Activated T-helper 2 cell treated with anti-CD3 and anti-CD28 coated beads, Interferon-gamma antibody, Interleukin-2, Interleukin-4, amounts not matched to agents 10 μg/mL and 5 μg/mL and 100 μg/mL, durations not matched to agents 14 hours and 24 hours and 36 hours (primary cell): ENCODE measurements around the gene KCNJ12. TPM values are rescaled to one million over a fixed set of nuclear protein-coding genes. Genes with fewer than 3 reads are reported as not detected.
"Not testable (repeated sequence)": the region's sequence is repeated elsewhere in the genome, so short reads cannot be mapped to it uniquely, and the experiment has no call there.

Source experiments
- DNase-seq: peaks from one replicate; pipeline ENCODE4 v3.0.0; 2021; ENCODE audit warnings: low spot score
- H3K27ac Mint-ChIP-seq: one replicate; pipeline ENCODE4 v1.8.0; 2021; ENCODE audit warnings: mixed read lengths
- H3K27me3 Mint-ChIP-seq: one replicate; pipeline ENCODE4 v1.8.0; 2021; ENCODE audit warnings: low read depth, mixed read lengths
- H3K36me3 Mint-ChIP-seq: one replicate; pipeline ENCODE4 v1.8.0; 2021; ENCODE audit warnings: low read depth, mixed read lengths
- H3K4me1 Mint-ChIP-seq: one replicate; pipeline ENCODE4 v1.8.0; 2021; ENCODE audit warnings: low read depth, mixed read lengths
- H3K4me3 Mint-ChIP-seq: one replicate; pipeline ENCODE4 v1.8.0; 2021; ENCODE audit warnings: low read depth, mild to moderate bottlenecking, moderate library complexity, mixed read lengths
- H3K9me3 Mint-ChIP-seq: one replicate; pipeline ENCODE4 v1.8.0; 2021; ENCODE audit warnings: mixed read lengths
- intact Hi-C: fragments of 100-400 bp; cut with micrococcal nuclease; formaldehyde crosslinking; loops from one replicate; pipeline ENCODE4 v1.15.1; 2023
- total RNA-seq: library from RNA; stranded (reverse); gene quantifications from 2 replicates; pipeline ENCODE4 v1.2.3, GENCODE V29; 2022

Gene KCNJ12
- total RNA-seq, 1 donor from 2014 or later: not detected

- H3K27me3 Mint-ChIP-seq, H3K27ac Mint-ChIP-seq, H3K4me1 Mint-ChIP-seq, H3K36me3 Mint-ChIP-seq, DNase-seq, H3K4me3 Mint-ChIP-seq, intact Hi-C loops, H3K9me3 Mint-ChIP-seq: not testable (repeated sequence)
Measured at GRCh38 chr17:21402166-21402571, 26.0 kb downstream of the KCNJ12 start.

DNA sequence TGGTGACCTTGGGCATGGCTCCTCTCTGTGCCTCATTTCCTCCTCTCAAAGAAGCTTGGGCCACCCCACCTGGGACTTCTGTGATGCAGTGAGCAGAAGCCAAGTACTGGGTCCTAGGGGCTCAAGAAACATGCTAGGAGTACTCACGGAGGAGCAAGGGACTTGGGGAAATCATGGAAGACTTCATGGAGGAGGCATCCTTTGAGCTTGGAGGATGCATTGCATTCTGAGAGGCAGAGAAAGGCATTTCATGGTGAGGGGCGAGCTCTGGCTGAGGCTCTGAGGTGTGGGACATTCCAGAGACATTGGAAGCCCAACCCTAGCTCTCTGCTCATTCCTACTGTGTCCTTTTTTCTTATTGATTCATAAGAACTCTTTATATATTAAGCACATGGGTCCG, 26.8 kb downstream of the KCNJ12 start:
- H3K9me3 Mint-ChIP-seq, H3K27ac Mint-ChIP-seq, DNase-seq, H3K27me3 Mint-ChIP-seq, H3K4me3 Mint-ChIP-seq, H3K4me1 Mint-ChIP-seq, intact Hi-C loops, H3K36me3 Mint-ChIP-seq: not testable (repeated sequence)

DNA sequence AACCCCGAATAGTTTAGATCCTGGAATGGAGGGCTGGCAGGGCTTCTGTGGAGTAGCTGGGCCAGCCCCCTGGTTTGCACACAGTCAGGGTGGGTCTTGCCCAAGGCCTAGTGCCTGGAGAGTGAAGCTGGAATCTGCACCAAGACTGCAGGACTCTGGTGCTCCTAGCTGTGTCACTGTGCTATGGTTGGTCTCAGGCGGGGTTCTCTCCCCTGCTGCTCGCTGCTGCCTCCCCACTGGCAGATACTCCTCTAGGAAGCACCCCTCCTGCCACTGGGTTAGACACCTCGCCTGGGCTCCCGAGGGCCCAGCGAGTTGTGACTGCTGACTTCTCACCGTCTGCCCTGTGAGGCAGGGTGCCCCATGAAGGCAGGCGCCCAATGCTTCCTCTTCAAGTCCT, 27.9 kb downstream of the KCNJ12 start:
- H3K27ac Mint-ChIP-seq, intact Hi-C loops, H3K36me3 Mint-ChIP-seq, DNase-seq, H3K27me3 Mint-ChIP-seq, H3K9me3 Mint-ChIP-seq, H3K4me3 Mint-ChIP-seq, H3K4me1 Mint-ChIP-seq: not testable (repeated sequence)

GRCh38 chr17:21404539-21404938, 28.4 kb downstream of the KCNJ12 start:
- H3K9me3 Mint-ChIP-seq, intact Hi-C loops, H3K27me3 Mint-ChIP-seq, H3K36me3 Mint-ChIP-seq, H3K4me1 Mint-ChIP-seq, DNase-seq, H3K27ac Mint-ChIP-seq, H3K4me3 Mint-ChIP-seq: not testable (repeated sequence)

- DNase-seq, H3K36me3 Mint-ChIP-seq, H3K9me3 Mint-ChIP-seq, H3K4me3 Mint-ChIP-seq, H3K27me3 Mint-ChIP-seq, intact Hi-C loops, H3K4me1 Mint-ChIP-seq, H3K27ac Mint-ChIP-seq: not testable (repeated sequence)
Measured at GRCh38 chr17:21404956-21405731, 29.0 kb downstream of the KCNJ12 start.

GRCh38 chr17:21405904-21406400, 29.8 kb downstream of the KCNJ12 start:
- H3K9me3 Mint-ChIP-seq, DNase-seq, intact Hi-C loops, H3K27me3 Mint-ChIP-seq, H3K36me3 Mint-ChIP-seq, H3K4me1 Mint-ChIP-seq, H3K4me3 Mint-ChIP-seq, H3K27ac Mint-ChIP-seq: not testable (repeated sequence)

- not testable (repeated sequence) for H3K36me3 Mint-ChIP-seq, H3K4me3 Mint-ChIP-seq, H3K9me3 Mint-ChIP-seq
Measured at GRCh38 chr17:21406616-21407404, 30.7 kb downstream of the KCNJ12 start.

GRCh38 chr17:21407752-21408151, 31.6 kb downstream of the KCNJ12 start:
- H3K4me3 Mint-ChIP-seq, H3K9me3 Mint-ChIP-seq, H3K4me1 Mint-ChIP-seq, H3K36me3 Mint-ChIP-seq, intact Hi-C loops, H3K27ac Mint-ChIP-seq, H3K27me3 Mint-ChIP-seq, DNase-seq: not testable (repeated sequence)

More at GRCh38 chr17:21406616-21407404, 30.7 kb downstream of the KCNJ12 start:
- H3K4me1 Mint-ChIP-seq, intact Hi-C loops, DNase-seq, H3K27me3 Mint-ChIP-seq, H3K27ac Mint-ChIP-seq: not testable (repeated sequence)

DNA sequence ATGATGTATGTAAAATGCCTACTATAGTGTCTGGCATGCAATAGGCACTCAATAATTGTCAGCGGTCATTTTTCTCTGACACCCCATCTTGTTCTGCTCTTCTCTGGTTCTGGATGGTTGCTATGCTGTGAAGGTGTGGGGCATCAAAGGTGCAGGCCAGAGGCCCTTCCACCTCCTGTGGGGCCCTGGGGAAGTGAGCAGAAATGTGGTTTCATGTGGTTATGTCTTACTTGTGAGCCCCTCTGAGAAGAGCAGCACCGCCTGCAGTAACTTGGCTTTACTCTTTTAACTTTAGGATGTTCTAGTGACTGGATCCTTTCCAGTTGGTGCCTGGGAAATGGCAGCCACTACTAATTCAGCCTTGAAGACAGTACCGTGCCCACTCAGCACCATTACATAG, 32.1 kb downstream of the KCNJ12 start:
- not testable (repeated sequence) for H3K27me3 Mint-ChIP-seq

GRCh38 chr17:21408766-21409300, 32.7 kb downstream of the KCNJ12 start:
- H3K4me3 Mint-ChIP-seq, H3K27ac Mint-ChIP-seq, H3K9me3 Mint-ChIP-seq, H3K27me3 Mint-ChIP-seq, H3K4me1 Mint-ChIP-seq, DNase-seq, H3K36me3 Mint-ChIP-seq, intact Hi-C loops: not testable (repeated sequence)

More for the DNA sequence above, 32.1 kb downstream of the KCNJ12 start:
- intact Hi-C loops, H3K36me3 Mint-ChIP-seq, H3K4me3 Mint-ChIP-seq, H3K27ac Mint-ChIP-seq, DNase-seq, H3K4me1 Mint-ChIP-seq, H3K9me3 Mint-ChIP-seq: not testable (repeated sequence)

DNA sequence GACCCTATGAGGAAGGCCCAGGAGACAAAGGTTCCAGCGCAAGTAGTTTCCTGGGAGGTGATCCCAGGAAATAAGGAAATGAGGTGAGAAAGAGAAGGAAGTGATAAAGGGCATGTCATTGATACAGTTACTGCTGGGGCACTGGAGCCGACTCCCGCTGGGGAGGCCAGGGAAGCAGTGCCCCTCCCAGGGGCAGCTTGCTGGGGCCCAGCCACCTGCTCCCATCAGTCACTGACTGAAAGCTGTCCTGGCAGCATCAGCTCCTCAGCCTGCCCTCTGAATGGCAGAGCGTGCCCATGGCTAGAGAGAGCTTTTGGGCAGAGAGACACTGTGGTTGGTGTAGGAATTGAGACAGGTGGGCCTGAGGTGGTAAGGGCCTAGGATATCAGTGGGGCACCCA, 33.2 kb downstream of the KCNJ12 start:
- DNase-seq, H3K9me3 Mint-ChIP-seq, H3K27me3 Mint-ChIP-seq, H3K4me1 Mint-ChIP-seq, H3K4me3 Mint-ChIP-seq, H3K27ac Mint-ChIP-seq, intact Hi-C loops, H3K36me3 Mint-ChIP-seq: not testable (repeated sequence)

- H3K4me1 Mint-ChIP-seq, H3K27ac Mint-ChIP-seq, H3K4me3 Mint-ChIP-seq, H3K27me3 Mint-ChIP-seq, intact Hi-C loops, H3K36me3 Mint-ChIP-seq, H3K9me3 Mint-ChIP-seq, DNase-seq: not testable (repeated sequence)
Measured at GRCh38 chr17:21409971-21410370, 33.8 kb downstream of the KCNJ12 start.

- intact Hi-C loops, H3K4me1 Mint-ChIP-seq, H3K9me3 Mint-ChIP-seq, H3K4me3 Mint-ChIP-seq, H3K27ac Mint-ChIP-seq, H3K27me3 Mint-ChIP-seq, DNase-seq, H3K36me3 Mint-ChIP-seq: not testable (repeated sequence)
Measured at GRCh38 chr17:21410371-21410770, 34.2 kb downstream of the KCNJ12 start.
